Measurements from ENCODE around the gene PARP12. TPM values are rescaled to one million over a fixed set of nuclear protein-coding genes. Genes with fewer than 3 reads are reported as not detected.

PARP12 gene
- polyA plus RNA-seq, 1 experiment, result 17.1 TPM

- no peak overlapping the region for H3K4me3 ChIP-seq (ENCODE audit: low read depth, low read length)
- no peak overlapping the region for H3K27ac ChIP-seq (ENCODE audit: low read depth, low read length)
- TF ChIP-seq CTCF (IDR thresholded peaks at IDR 0.05; ENCODE audit: low read depth, low read length), result no peak
- ChIA-PET POLR2A (interaction anchor here (1.3 kb wide), 1 partner anchor 15 kb away, joined by 6 read pairs; no protein-coding TSS in a partner anchor), CTCF (interaction anchor here (1.2 kb wide), 1 partner anchor 372 kb away, joined by 3 read pairs; no protein-coding TSS in a partner anchor)
- no peak for DNase-seq (ENCODE audit: low read depth, low spot score)
- no peaks in the 10 kb centered on the region for H3K9me3 ChIP-seq (ENCODE audit: control insufficient read depth, insufficient read depth, low read length)
- H3K27me3 ChIP-seq (ENCODE audit: control insufficient read depth, insufficient read depth, low read length), result no peaks in the 10 kb centered on the region
These were observed 88.5 kb downstream of the PARP12 start for GRCh38 chr7:139974179-139974811.

Small RNAs within 50 kb of the gene (small RNA-seq; reads per million reads assigned to genes)
- not detected for gene RF00019 (ENCODE audit: insufficient read length, low read depth)

Other genes with a start within 250 kb of the PARP12 start
- 51.3 and 53.2 TPM in 2 replicates for gene TBXAS1, start 233.7 kb downstream of the PARP12 start, polyA plus RNA-seq (2011; rRNA removed)
- 3.7 and 3.8 TPM in 2 replicates for gene KDM7A, start 114.0 kb upstream of the PARP12 start, polyA plus RNA-seq (2011; rRNA removed)

Measured in AG04450 (cell line).